Gastroesophageal sphincter (tissue), 4 donors: ENCODE results near the gene STT3A. TPM values are rescaled to one million over a fixed set of nuclear protein-coding genes. Genes with fewer than 3 reads are reported as not detected.

Experiments used
- small RNA-seq, 4 donors: library from RNA; depleted of rRNA; stranded (forward); fragments of <200 nt; gene quantifications; one replicate each; pipeline ENCODE3, GENCODE V24; 2016
- total RNA-seq, 4 donors: library from RNA; depleted of rRNA; stranded (reverse); fragments of >200 nt; gene quantifications; one replicate each; pipeline ENCODE4 v1.1.0, GENCODE V29; 2016

STT3A gene
- total RNA-seq, 4 donors from 2014 or later: 58.2 to 71.4 (median 60.9) TPM

Small RNAs within 50 kb of the gene (small RNA-seq; reads per million reads assigned to genes)
- 0 reads per million in 4 donors for gene RNU2-35P
- gene RNU6-1156P: 0 reads per million in 4 donors

Other genes starting within 250 kb of the STT3A start
- gene FEZ1, start 96.6 kb upstream of the STT3A start, total RNA-seq: 10 to 100 TPM; 37.6 to 96.6 (median 66.5) TPM
- 10 to 100 TPM; 62.2 to 86.0 (median 83.0) TPM for gene EI24, start 23.4 kb upstream of the STT3A start, total RNA-seq
- gene CHEK1, start 32.3 kb downstream of the STT3A start, total RNA-seq: 1 to 10 TPM in 3 of 4 donors, under 1 TPM in 1; 0.94 to 3.0 (median 2.2) TPM
- not detected for gene ACRV1, start 88.0 kb downstream of the STT3A start, total RNA-seq
- gene PATE1, start 153.4 kb downstream of the STT3A start, total RNA-seq: under 1 TPM in 1 of 4 donors, not detected in 3; 0.27 TPM
- gene PATE2, start 186.0 kb downstream of the STT3A start, total RNA-seq: under 1 TPM in 1 of 4 donors, not detected in 3; 0.13 TPM
- gene PATE3, start 195.3 kb downstream of the STT3A start, total RNA-seq: not detected
- gene PATE4, start 240.5 kb downstream of the STT3A start, total RNA-seq: not detected